ENCODE measurements around the gene PROX1. TPM values are rescaled to one million over a fixed set of nuclear protein-coding genes. Genes with fewer than 3 reads are reported as not detected.

PROX1 gene
- total and polyA plus RNA-seq, 2 donors (not counting 1 experiment from before 2014, with no cell fraction given): 0.24 to 3.8 TPM

DNA sequence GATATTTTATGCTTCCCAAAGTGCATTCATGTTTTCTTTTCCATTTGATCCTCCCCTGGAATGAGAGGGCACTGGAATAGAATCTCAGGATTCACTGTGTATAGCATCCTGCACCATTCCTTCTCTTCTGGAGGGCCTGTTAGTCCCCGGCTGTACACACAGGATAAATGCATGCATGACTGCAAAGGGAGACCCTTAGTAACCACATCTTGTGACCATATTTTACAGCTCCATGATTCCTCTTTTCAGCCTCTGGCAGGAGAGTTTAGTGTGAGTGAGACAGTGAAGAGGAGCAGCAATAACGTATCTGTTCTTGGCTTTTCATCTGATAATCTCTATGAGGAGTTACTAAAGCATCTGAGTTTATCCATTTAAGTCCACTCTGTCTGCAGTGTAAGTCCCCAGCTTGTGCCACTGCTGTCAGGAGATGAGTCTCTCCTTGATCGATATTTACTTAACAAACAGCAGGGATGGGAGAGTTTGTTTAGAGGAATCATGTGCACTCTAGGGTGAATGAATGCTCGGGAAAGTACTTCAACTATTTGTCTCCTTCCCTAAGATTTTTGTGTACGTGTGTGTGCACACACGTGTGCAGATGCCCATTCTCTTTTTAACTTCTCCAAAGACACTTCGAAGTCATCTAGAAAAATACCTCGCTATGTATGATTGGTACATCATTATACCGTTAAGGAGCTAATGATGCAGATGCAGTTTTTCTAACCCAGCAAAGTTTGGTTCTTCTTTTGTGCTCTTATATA, 41.1 kb downstream of the PROX1 start:
- H3K4me1 Mint-ChIP-seq: no peaks in the 10 kb centered on the region
- CTCF ChIA-PET: no interaction called here
- no peaks in the 10 kb centered on the region for H4K20me1 ChIP-seq (ENCODE audit: control insufficient read depth, insufficient read depth, low read length, poor library complexity, severe bottlenecking)

DNA sequence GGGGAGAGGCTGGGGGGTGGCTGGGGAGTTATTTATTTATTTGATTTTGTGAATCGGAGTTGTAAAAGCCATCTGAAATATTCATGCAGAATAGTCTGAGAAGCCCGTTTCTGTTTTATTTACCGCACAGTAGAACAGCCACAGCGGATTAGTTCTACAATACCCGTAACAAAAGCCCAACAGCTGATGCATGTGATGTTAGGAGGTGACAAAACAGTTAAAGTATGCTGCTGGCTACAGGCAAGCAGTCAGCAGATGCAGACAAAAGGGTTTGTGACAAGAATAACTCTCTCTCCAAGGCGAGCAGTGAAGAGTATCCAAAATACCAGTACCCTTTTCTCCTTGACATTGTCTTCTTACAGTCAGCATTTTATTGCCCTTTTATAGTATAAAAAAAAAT, 42.0 kb downstream of the PROX1 start:
- no peak overlapping the region for H3K27ac Mint-ChIP-seq
- ATAC-seq (ENCODE audit: low read depth) (no peak), DNase-seq (no peak)
- 71% methylated on average over 1 of the region's 6 CpGs for WGBS (ENCODE audit: insufficient coverage)
- no peak overlapping the region for H3K4me3 Mint-ChIP-seq
- H2AFZ ChIP-seq (ENCODE audit: insufficient read depth, low read depth, low read length, poor library complexity, severe bottlenecking): no peak overlapping the region
- no peaks in the 10 kb centered on the region for H3K9me3 ChIP-seq (ENCODE audit: control extremely low read depth in 1 of 3, control insufficient read depth in 2 of 3, insufficient read depth in 1 of 3, low read length in 2 of 3)
- H3K79me2 ChIP-seq (ENCODE audit: control insufficient read depth, insufficient read depth, low read length): no peaks in the 10 kb centered on the region
- no peaks in the 10 kb centered on the region for H3K27me3 Mint-ChIP-seq
- H3K4me2 ChIP-seq (replicated peaks; ENCODE audit: low read depth, low read length, poor library complexity, severe bottlenecking): no peak overlapping the region
- H3K36me3 ChIP-seq (replicated peaks in 1 of 2; ENCODE audit: control extremely low read depth in 1 of 2, control insufficient read depth in 1 of 2, extremely low read depth in 1 of 2, insufficient read depth in 2 of 2, low read length in 1 of 2): no peaks in the 10 kb centered on the region
- H3K9ac ChIP-seq (ENCODE audit: low read length): no peak overlapping the region
- H3K27ac ChIP-seq (ENCODE audit: low read length in 2 of 2): no peak overlapping the region
- H3K4me1 ChIP-seq (ENCODE audit: control insufficient read depth in 2 of 2, insufficient read depth in 2 of 2, low read length in 2 of 2): no peaks in the 10 kb centered on the region
- no peak for TF ChIP-seq EZH2 (IDR thresholded peaks at IDR 0.05; ENCODE audit: borderline replicate concordance, insufficient read depth, low read depth, low read length, poor library complexity, severe bottlenecking)
- TF ChIP-seq, protein P1, sequence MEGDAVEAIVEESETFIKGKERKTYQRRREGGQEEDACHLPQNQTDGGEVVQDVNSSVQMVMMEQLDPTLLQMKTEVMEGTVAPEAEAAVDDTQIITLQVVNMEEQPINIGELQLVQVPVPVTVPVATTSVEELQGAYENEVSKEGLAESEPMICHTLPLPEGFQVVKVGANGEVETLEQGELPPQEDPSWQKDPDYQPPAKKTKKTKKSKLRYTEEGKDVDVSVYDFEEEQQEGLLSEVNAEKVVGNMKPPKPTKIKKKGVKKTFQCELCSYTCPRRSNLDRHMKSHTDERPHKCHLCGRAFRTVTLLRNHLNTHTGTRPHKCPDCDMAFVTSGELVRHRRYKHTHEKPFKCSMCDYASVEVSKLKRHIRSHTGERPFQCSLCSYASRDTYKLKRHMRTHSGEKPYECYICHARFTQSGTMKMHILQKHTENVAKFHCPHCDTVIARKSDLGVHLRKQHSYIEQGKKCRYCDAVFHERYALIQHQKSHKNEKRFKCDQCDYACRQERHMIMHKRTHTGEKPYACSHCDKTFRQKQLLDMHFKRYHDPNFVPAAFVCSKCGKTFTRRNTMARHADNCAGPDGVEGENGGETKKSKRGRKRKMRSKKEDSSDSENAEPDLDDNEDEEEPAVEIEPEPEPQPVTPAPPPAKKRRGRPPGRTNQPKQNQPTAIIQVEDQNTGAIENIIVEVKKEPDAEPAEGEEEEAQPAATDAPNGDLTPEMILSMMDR (IDR thresholded peaks at IDR 0.05): no peak
- no peak overlapping the region for H3K4me3 ChIP-seq (ENCODE audit: control extremely low read depth in 1 of 5, extremely low read depth in 1 of 5, insufficient read depth in 1 of 5, low read depth in 2 of 5, low read length in 4 of 5)
- CTCF ChIA-PET: no interaction called here
- POLR2A ChIA-PET: no interaction called here
- intact Hi-C loops (cut with micrococcal nuclease): no loop called here
- H3K4me1 Mint-ChIP-seq: no peaks in the 10 kb centered on the region
- no peaks in the 10 kb centered on the region for H3K9me3 Mint-ChIP-seq (ENCODE audit: insufficient read depth)
- no peaks in the 10 kb centered on the region for H4K20me1 ChIP-seq (ENCODE audit: control insufficient read depth, insufficient read depth, low read length, poor library complexity, severe bottlenecking)
- no peaks in the 10 kb centered on the region for H3K27me3 ChIP-seq (replicated peaks in 1 of 4; ENCODE audit: control extremely low read depth in 1 of 4, control insufficient read depth in 3 of 4, insufficient read depth in 4 of 4, low read length in 3 of 4)

More for the DNA sequence above, 41.1 kb downstream of the PROX1 start:
- ATAC-seq (ENCODE audit: low read depth) (no peak), DNase-seq (no peak)
- no CpG with 5 or more reads among the region's 9 CpGs for WGBS (ENCODE audit: insufficient coverage)
- Mint-ChIP-seq H3K27ac (no peak overlapping the region), H3K9me3 (ENCODE audit: insufficient read depth) (no peaks in the 10 kb centered on the region), H3K4me3 (no peak overlapping the region), H3K27me3 (no peaks in the 10 kb centered on the region)
- Histone ChIP-seq H3K27me3 (replicated peaks in 1 of 4; ENCODE audit: control extremely low read depth in 1 of 4, control insufficient read depth in 3 of 4, insufficient read depth in 4 of 4, low read length in 3 of 4) (no peaks in the 10 kb centered on the region), H2AFZ (ENCODE audit: insufficient read depth, low read depth, low read length, poor library complexity, severe bottlenecking) (no peak overlapping the region), H3K27ac (ENCODE audit: low read length in 2 of 2) (no peak overlapping the region), H3K4me2 (replicated peaks; ENCODE audit: low read depth, low read length, poor library complexity, severe bottlenecking) (no peak overlapping the region), H3K9ac (ENCODE audit: low read length) (no peak overlapping the region), H3K4me1 (ENCODE audit: control insufficient read depth in 2 of 2, insufficient read depth in 2 of 2, low read length in 2 of 2) (no peaks in the 10 kb centered on the region), H3K79me2 (ENCODE audit: control insufficient read depth, insufficient read depth, low read length) (no peaks in the 10 kb centered on the region), H3K36me3 (replicated peaks in 1 of 2; ENCODE audit: control extremely low read depth in 1 of 2, control insufficient read depth in 1 of 2, extremely low read depth in 1 of 2, insufficient read depth in 2 of 2, low read length in 1 of 2) (no peaks in the 10 kb centered on the region), H3K4me3 (ENCODE audit: control extremely low read depth in 1 of 5, extremely low read depth in 1 of 5, insufficient read depth in 1 of 5, low read depth in 2 of 5, low read length in 4 of 5) (no peak overlapping the region), H3K9me3 (ENCODE audit: control extremely low read depth in 1 of 3, control insufficient read depth in 2 of 3, insufficient read depth in 1 of 3, low read length in 2 of 3) (no peaks in the 10 kb centered on the region)
- POLR2A ChIA-PET: no interaction called here
- TF ChIP-seq EZH2 (IDR thresholded peaks at IDR 0.05; ENCODE audit: borderline replicate concordance, insufficient read depth, low read depth, low read length, poor library complexity, severe bottlenecking): no peak
- TF ChIP-seq, protein P1 (IDR thresholded peaks at IDR 0.05): no peak
- intact Hi-C loops (cut with micrococcal nuclease): no loop called here

All from B cell (primary cell).